Measurements from ENCODE around the gene TDRD10. TPM values are rescaled to one million over a fixed set of nuclear protein-coding genes. Genes with fewer than 3 reads are reported as not detected.

TDRD10 gene
- total and polyA plus RNA-seq, 2 experiments from 2014 or later: 0.29 TPM; not detected in 1

- TF ChIP-seq CREB1 (CRISPR knock-in tag; IDR thresholded peaks at IDR 0.05; ENCODE audit: low read depth) (no peak), EZH2phosphoT487 (IDR thresholded peaks at IDR 0.05; ENCODE audit: unreplicated experiment) (no peak), ZNF462 (CRISPR knock-in tag; IDR thresholded peaks at IDR 0.05) (no peak), CTCF (conservative IDR thresholded peaks at IDR 0.05; ENCODE audit: low read depth in 2 of 2) (no peak)
Observed at GRCh38 chr1:154553056-154554030, 51.3 kb downstream of the TDRD10 start (continued).

- peaks cover 16% of the 10 kb centered on the region for H3K4me1 ChIP-seq (ENCODE audit: insufficient read depth)
- no peaks in the 10 kb centered on the region for H3K9me3 Mint-ChIP-seq
- peaks cover 54% of the 10 kb centered on the region for H3K36me3 Mint-ChIP-seq (ENCODE audit: low read depth)
- no peaks in the 10 kb centered on the region for H3K27me3 ChIP-seq (ENCODE audit: insufficient read depth)
- H4K20me1 ChIP-seq (replicated peaks; ENCODE audit: insufficient read depth): peaks cover 34% of the 10 kb centered on the region
- peaks cover 6% of the 10 kb centered on the region for H3F3A ChIP-seq (replicated peaks; ENCODE audit: low read depth)
- DNase-seq (ENCODE audit: low spot score) (peak; percentile 68), ATAC-seq (peak; percentile 31)
- no peak overlapping the region for H2AFZ ChIP-seq
- H3K27ac Mint-ChIP-seq: peak overlapping the region; percentile 87
- peak overlapping the region; percentile 27 for H3K27ac ChIP-seq (ENCODE audit: low read depth)
- H3K4me3 ChIP-seq: peak overlapping the region; percentile 97
- peak overlapping the region; percentile 99 for H3K4me2 ChIP-seq
- H3K4me1 Mint-ChIP-seq: peaks cover 26% of the 10 kb centered on the region; the same call in 2 of the 3 replicates
- peaks cover 42% of the 10 kb centered on the region for H3K36me3 ChIP-seq (ENCODE audit: insufficient read depth)
- H3K79me2 ChIP-seq (replicated peaks; ENCODE audit: insufficient read depth): peaks cover 23% of the 10 kb centered on the region
- no peaks in the 10 kb centered on the region for H3K9me2 ChIP-seq (ENCODE audit: insufficient read depth)
- H3K27me3 Mint-ChIP-seq (ENCODE audit: insufficient read depth, low read depth, poor library complexity): peaks cover 9% of the 10 kb centered on the region
- H3K4me3 Mint-ChIP-seq: peak overlapping the region; percentile 87
- TF ChIP-seq POLR2AphosphoS5 (IDR thresholded peaks at IDR 0.05; ENCODE audit: low read depth) (no peak), STAT1 (IDR thresholded peaks at IDR 0.05; ENCODE audit: unreplicated experiment) (no peak), CREB1 (CRISPR knock-in tag; IDR thresholded peaks at IDR 0.05; ENCODE audit: low read depth) (no peak), NANOG (IDR thresholded peaks at IDR 0.05; ENCODE audit: borderline replicate concordance) (no peak)
Observed at GRCh38 chr1:154556422-154556821, 54.4 kb downstream of the TDRD10 start.

All from GM23338 (cell line).